ENCODE data around the gene NRCAM.

- TF ChIP-seq EZH2 (IDR thresholded peaks at IDR 0.05; ENCODE audit: low read length) (no peak), CTCF (optimal IDR thresholded peaks at IDR 0.05 in 1 of 3, IDR thresholded peaks at IDR 0.05 in 1 of 3, conservative IDR thresholded peaks at IDR 0.05 in 1 of 3; ENCODE audit: extremely low read depth in 1 of 3, insufficient read depth in 2 of 3, low read length in 3 of 3) (no peak)
Measured at GRCh38 chr7:108205311-108205710, 250.9 kb downstream of the NRCAM start.

Data from keratinocyte (primary cell).